Ectodermal cell (in vitro differentiated cells): ENCODE measurements around the gene GALNTL6.

ENCODE experiments used
- H3K27ac ChIP-seq: 2 replicates; pipeline ENCODE4 v1.7.0; 2013; ENCODE audit warnings: mild to moderate bottlenecking, low read depth, low read length; ENCODE audit not compliant: insufficient read depth, poor library complexity, severe bottlenecking
- H3K27me3 ChIP-seq: 2 replicates; pipeline ENCODE4 v1.7.0; 2013; ENCODE audit warnings: mild to moderate bottlenecking, low read length; ENCODE audit not compliant: insufficient read depth, control insufficient read depth, poor library complexity, severe bottlenecking
- H3K36me3 ChIP-seq: one replicate; pipeline ENCODE4 v1.7.0; 2013; ENCODE audit warnings: low read length; ENCODE audit not compliant: control insufficient read depth, insufficient read depth
- H3K4me1 ChIP-seq: one replicate; pipeline ENCODE4 v1.7.0; 2013; ENCODE audit warnings: low read length; ENCODE audit not compliant: control insufficient read depth, insufficient read depth
- H3K4me3 ChIP-seq: 2 replicates; pipeline ENCODE4 v1.7.0; 2013; ENCODE audit warnings: low read depth, low read length, control low read depth; ENCODE audit not compliant: insufficient read depth
- H3K9me3 ChIP-seq: 2 replicates; pipeline ENCODE4 v1.7.0; 2013; ENCODE audit warnings: mild to moderate bottlenecking, low read length, moderate library complexity; ENCODE audit not compliant: control insufficient read depth
- WGBS, 2 experiments: methylation state at CpG; one replicate each; pipeline ENCODE4 v1.1.7; 2013; ENCODE audit warnings: missing lambda C conversion rate in 2 of 2; 5-methylcytosine and 5-hydroxymethylcytosine counted together

The GALNTL6 gene

DNA sequence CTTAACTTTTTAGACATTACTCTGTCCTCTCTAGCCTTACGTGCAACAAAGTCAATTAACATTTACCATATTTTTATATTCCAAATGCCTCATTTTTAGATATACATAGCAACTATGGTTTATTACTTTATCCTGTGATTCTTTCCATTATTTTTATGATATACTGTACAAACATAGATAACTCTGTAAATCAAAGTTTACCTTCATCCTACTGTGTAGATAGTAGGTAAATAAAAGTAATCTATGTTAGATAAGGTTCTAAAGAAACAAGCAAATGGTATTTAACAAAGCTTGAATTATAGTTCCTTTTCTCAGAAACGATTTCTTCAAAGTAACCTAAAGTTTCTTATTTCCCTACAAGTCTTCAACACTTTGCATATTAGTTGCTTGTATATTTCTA, 350.0 kb downstream of the GALNTL6 start:
- Histone ChIP-seq H3K9me3 (no peaks in the 10 kb centered on the region), H3K27me3 (no peaks in the 10 kb centered on the region), H3K36me3 (no peaks in the 10 kb centered on the region), H3K4me1 (no peaks in the 10 kb centered on the region), H3K27ac (no peak overlapping the region), H3K4me3 (no peak overlapping the region)
- WGBS, 2 experiments = 81 to 100% methylated on average over 1 to 2 of the region's 2 CpGs

GRCh38 chr4:172168888-172169287, 355.7 kb downstream of the GALNTL6 start:
- no peak overlapping the region for H3K4me3 ChIP-seq
- no peaks in the 10 kb centered on the region for H3K36me3 ChIP-seq
- H3K27me3 ChIP-seq = no peaks in the 10 kb centered on the region
- H3K4me1 ChIP-seq = no peaks in the 10 kb centered on the region
- no peaks in the 10 kb centered on the region for H3K9me3 ChIP-seq
- H3K27ac ChIP-seq = no peak overlapping the region
- 77 to 91% methylated on average over 2 of the region's 2 CpGs for WGBS, 2 experiments

DNA sequence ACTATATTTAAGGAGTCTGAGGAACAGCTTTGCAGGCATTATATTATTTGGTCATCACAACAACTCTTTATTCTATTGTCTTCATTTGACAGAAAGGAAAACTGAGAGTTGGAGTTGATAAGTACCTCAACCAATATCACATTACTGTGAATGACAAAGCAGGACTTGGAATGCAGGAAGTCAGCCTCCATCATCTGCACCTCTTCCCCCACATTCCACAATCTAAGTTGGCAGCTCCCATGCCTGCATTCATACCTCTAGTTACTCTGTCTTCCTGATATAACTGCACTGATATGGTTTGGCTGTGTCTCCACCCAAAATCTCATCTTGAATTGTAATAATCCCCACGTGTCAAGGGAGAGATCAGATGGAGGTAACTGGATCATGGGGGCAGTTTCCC, 356.7 kb downstream of the GALNTL6 start:
- no peaks in the 10 kb centered on the region for H3K36me3 ChIP-seq
- no peak overlapping the region for H3K4me3 ChIP-seq
- H3K4me1 ChIP-seq = no peaks in the 10 kb centered on the region
- no peaks in the 10 kb centered on the region for H3K9me3 ChIP-seq
- no peak overlapping the region for H3K27ac ChIP-seq
- H3K27me3 ChIP-seq = no peaks in the 10 kb centered on the region
- WGBS, 2 experiments = 88 to 92% methylated on average over 1 of the region's 1 CpG

- no peaks in the 10 kb centered on the region for H3K4me1 ChIP-seq
- no peaks in the 10 kb centered on the region for H3K27me3 ChIP-seq
- no peaks in the 10 kb centered on the region for H3K36me3 ChIP-seq
- no peak overlapping the region for H3K4me3 ChIP-seq
- WGBS, 2 experiments = 89 to 90% methylated on average over 4 of the region's 4 CpGs
- H3K27ac ChIP-seq = no peak overlapping the region
- H3K9me3 ChIP-seq = no peaks in the 10 kb centered on the region
These were observed 360.0 kb downstream of the GALNTL6 start for GRCh38 chr4:172173206-172173605.

DNA sequence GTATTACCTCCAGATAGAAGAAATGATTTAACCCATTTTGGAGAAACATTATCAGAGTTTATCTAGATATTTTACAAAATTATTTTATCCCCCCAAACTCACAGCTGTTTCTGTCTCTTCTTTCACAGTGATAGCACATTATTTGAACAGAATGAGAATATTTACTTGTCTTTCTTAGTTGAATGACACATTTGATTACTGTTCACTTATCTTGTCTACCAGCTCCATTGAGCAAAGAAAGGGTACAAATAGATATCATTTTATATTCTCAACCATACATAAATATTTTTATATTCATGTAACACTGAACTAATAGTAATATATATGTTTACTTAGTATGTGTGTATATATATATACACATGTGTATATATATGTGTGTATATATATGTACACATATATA, 364.2 kb downstream of the GALNTL6 start:
- Histone ChIP-seq H3K4me3 (no peak overlapping the region), H3K27ac (no peak overlapping the region), H3K27me3 (no peaks in the 10 kb centered on the region), H3K9me3 (no peaks in the 10 kb centered on the region), H3K36me3 (no peaks in the 10 kb centered on the region), H3K4me1 (no peaks in the 10 kb centered on the region)

DNA sequence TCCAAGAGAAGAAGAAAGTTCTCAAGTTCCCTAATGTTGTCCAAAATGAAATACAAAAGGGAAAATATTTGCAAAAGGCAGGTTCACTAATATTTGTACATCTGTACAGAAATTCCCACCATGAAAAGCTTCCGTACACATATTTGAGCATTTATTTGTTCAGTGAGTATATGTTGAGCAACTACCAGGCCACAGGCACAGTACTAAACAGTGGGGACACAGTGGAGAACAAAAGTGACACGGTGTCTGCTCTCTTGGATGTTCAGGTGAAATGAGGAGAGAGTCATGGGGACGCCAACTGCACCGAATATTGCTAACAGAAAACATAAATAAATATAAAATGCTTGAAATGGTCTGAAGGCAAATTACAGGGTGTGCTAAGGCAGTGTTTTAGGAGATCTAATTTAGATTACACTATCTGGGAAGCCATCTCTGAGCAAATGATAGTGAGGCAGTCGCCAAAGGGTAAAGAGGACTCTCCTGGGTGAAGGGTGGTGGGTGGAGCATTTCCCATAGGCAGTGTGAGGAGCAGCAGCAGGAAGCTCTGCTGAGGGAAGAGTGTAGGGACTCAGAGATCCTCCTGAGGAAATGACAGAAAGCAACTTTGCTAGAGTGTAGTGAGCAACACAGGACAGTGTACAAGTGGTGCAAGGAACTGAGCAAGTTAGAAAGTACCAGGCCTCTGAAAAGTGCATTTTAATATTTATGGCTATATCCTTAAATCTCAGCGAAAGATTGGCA, 375.2 kb downstream of the GALNTL6 start:
- H3K27ac ChIP-seq = no peak overlapping the region
- H3K36me3 ChIP-seq = no peaks in the 10 kb centered on the region
- no peak overlapping the region for H3K4me3 ChIP-seq
- H3K4me1 ChIP-seq = no peaks in the 10 kb centered on the region
- no peaks in the 10 kb centered on the region for H3K27me3 ChIP-seq
- no peaks in the 10 kb centered on the region for H3K9me3 ChIP-seq
- 88% methylated on average over 4 to 6 of the region's 6 CpGs for whole genome bisulfite sequencing, 2 experiments

DNA sequence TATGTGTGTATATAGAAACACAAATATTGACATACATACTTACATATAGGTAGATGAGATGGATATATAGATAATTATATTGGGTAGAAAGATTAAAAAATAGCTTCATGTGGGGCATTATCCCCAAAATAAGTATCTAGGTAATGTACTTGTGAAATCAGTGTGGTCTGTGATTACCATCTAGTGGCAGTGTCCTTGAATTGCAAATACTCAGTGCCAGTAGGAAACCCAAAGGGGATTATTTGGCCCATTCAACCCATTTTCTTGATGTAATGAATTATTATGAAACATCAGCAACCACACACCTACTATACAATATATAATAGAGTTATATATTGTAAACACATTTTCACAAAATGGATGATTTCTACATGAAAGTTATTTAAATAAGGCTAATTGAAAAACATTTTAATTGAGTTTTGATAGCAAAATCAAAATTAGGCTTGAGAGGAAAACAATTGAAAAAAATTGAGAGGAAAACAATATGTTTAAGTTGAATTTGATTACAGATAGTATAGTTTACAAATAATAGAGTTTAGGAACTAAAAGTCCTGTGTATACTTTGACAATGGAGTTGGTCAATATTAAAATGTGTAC, 389.4 kb downstream of the GALNTL6 start:
- no peaks in the 10 kb centered on the region for H3K9me3 ChIP-seq
- H3K36me3 ChIP-seq = no peaks in the 10 kb centered on the region
- no peaks in the 10 kb centered on the region for H3K27me3 ChIP-seq
- no peaks in the 10 kb centered on the region for H3K4me1 ChIP-seq
- no peak overlapping the region for H3K4me3 ChIP-seq
- no peak overlapping the region for H3K27ac ChIP-seq

- H3K36me3 ChIP-seq = no peaks in the 10 kb centered on the region
- no peak overlapping the region for H3K27ac ChIP-seq
- no peaks in the 10 kb centered on the region for H3K9me3 ChIP-seq
- 85 to 97% methylated on average over 3 of the region's 3 CpGs for WGBS, 2 experiments
- H3K4me1 ChIP-seq = no peaks in the 10 kb centered on the region
- H3K4me3 ChIP-seq = no peak overlapping the region
- H3K27me3 ChIP-seq = no peaks in the 10 kb centered on the region
These were observed 394.1 kb downstream of the GALNTL6 start for GRCh38 chr4:172207258-172207657.

DNA sequence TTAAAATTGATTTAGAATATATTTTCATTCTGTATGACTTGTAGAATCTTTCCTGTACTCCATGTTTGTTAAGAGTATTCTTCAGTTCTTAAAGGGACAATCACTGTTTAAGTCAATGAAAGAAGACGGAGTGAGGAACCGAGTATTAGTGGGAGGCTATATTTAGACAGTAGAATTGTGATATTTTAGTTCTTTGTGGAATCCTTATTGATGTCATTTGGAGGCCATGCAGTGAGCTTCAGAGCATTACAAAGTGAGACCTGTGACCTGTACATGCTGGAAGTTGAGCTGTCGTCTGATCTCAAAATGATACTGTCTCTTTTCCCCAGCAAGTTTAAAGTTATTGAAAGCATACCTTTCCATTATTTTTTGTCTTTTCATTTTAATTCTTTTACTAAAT, 394.7 kb downstream of the GALNTL6 start:
- no peaks in the 10 kb centered on the region for H3K9me3 ChIP-seq
- WGBS, 2 experiments = 61 to 64% methylated on average over 3 of the region's 3 CpGs
- H3K27ac ChIP-seq = no peak overlapping the region
- H3K36me3 ChIP-seq = no peaks in the 10 kb centered on the region
- H3K4me3 ChIP-seq = no peak overlapping the region
- H3K4me1 ChIP-seq = no peaks in the 10 kb centered on the region
- no peaks in the 10 kb centered on the region for H3K27me3 ChIP-seq

DNA sequence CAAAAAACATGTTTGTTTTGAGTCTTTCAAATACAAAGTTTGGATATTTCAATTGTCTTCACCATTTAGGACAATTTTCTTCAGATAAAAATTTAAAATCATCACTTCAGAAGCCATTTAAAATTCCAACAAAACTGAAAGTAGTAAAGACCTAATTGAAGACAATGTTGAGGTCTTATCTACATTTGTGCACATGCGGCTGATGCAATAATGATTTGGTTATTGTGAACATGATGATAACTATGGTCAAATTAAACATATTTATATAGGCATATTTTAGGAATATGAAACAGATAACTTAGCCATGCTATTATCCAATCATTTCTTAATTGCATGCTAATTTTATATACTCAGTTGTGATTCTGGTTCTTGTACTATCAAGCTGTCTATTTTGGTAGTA, 407.5 kb downstream of the GALNTL6 start:
- WGBS, 2 experiments = no CpG with 5 or more reads among the region's 1 CpG
- H3K4me3 ChIP-seq = no peak overlapping the region
- no peaks in the 10 kb centered on the region for H3K27me3 ChIP-seq

More for the DNA sequence above, 407.5 kb downstream of the GALNTL6 start:
- H3K27ac ChIP-seq = no peak overlapping the region
- H3K9me3 ChIP-seq = no peaks in the 10 kb centered on the region
- no peaks in the 10 kb centered on the region for H3K36me3 ChIP-seq
- no peaks in the 10 kb centered on the region for H3K4me1 ChIP-seq
